ENCODE results near the gene SULT2B1. TPM values are rescaled to one million over a fixed set of nuclear protein-coding genes. Genes with fewer than 3 reads are reported as not detected.

SULT2B1 gene
- total RNA-seq, 2 donors from 2014 or later: 0.35 to 2.4 TPM

- TF ChIP-seq CTCF (conservative IDR thresholded peaks at IDR 0.05): no peak
- Histone ChIP-seq H3K9ac (ENCODE audit: extremely low read depth, low read length, poor library complexity, severe bottlenecking) (peak overlapping the region; percentile 38), H3K27me3 (ENCODE audit: control insufficient read depth, insufficient read depth, low read length, poor library complexity, severe bottlenecking) (no peaks in the 10 kb centered on the region), H3K4me1 (ENCODE audit: control insufficient read depth, insufficient read depth, low read length) (peaks cover 15% of the 10 kb centered on the region), H3K9me3 (ENCODE audit: control insufficient read depth, low read length) (no peaks in the 10 kb centered on the region), H3K27ac (ENCODE audit: low read depth, low read length) (no peak overlapping the region), H3K36me3 (ENCODE audit: control insufficient read depth, insufficient read depth, low read length) (peaks cover 10% of the 10 kb centered on the region), H3K4me3 (ENCODE audit: low read length) (no peak overlapping the region)
- Mint-ChIP-seq H3K9me3 (no peaks in the 10 kb centered on the region), H3K27ac (peak overlapping the region; percentile 91), H3K4me1 (peaks cover 27% of the 10 kb centered on the region), H3K4me3 (peak overlapping the region; percentile 24), H3K36me3 (ENCODE audit: low read depth) (peaks cover 11% of the 10 kb centered on the region), H3K27me3 (ENCODE audit: insufficient read depth) (no peaks in the 10 kb centered on the region)
- peak; percentile 81 for DNase-seq
- WGBS, 2 experiments (ENCODE audit: insufficient coverage in 1 of 2, insufficient read length in 1 of 2): 83 to 92% methylated on average over 2 to 6 of the region's 6 CpGs
Observed at GRCh38 chr19:48627201-48627864, 75.4 kb downstream of the SULT2B1 start.

- Mint-ChIP-seq H3K27me3 (ENCODE audit: insufficient read depth) (no peaks in the 10 kb centered on the region), H3K27ac (peak overlapping the region; percentile 91), H3K4me1 (peaks cover 27% of the 10 kb centered on the region), H3K9me3 (no peaks in the 10 kb centered on the region), H3K36me3 (ENCODE audit: low read depth) (peaks cover 14% of the 10 kb centered on the region), H3K4me3 (no peak overlapping the region)
- H3K9me3 ChIP-seq (ENCODE audit: control insufficient read depth, low read length): no peaks in the 10 kb centered on the region
- peak overlapping the region; percentile 38 for H3K9ac ChIP-seq (ENCODE audit: extremely low read depth, low read length, poor library complexity, severe bottlenecking)
- H3K36me3 ChIP-seq (ENCODE audit: control insufficient read depth, insufficient read depth, low read length): peaks cover 10% of the 10 kb centered on the region
- 96% methylated on average over 13 to 17 of the region's 17 CpGs for WGBS, 2 experiments (ENCODE audit: insufficient coverage in 1 of 2, insufficient read length in 1 of 2)
- no peak overlapping the region for H3K4me3 ChIP-seq (ENCODE audit: low read length)
- peaks cover 20% of the 10 kb centered on the region for H3K4me1 ChIP-seq (ENCODE audit: control insufficient read depth, insufficient read depth, low read length)
- TF ChIP-seq CTCF (conservative IDR thresholded peaks at IDR 0.05): no peak
- H3K27me3 ChIP-seq (ENCODE audit: control insufficient read depth, insufficient read depth, low read length, poor library complexity, severe bottlenecking): no peaks in the 10 kb centered on the region
- DNase-seq: no peak
- no peak overlapping the region for H3K27ac ChIP-seq (ENCODE audit: low read depth, low read length)
Observed at GRCh38 chr19:48627865-48628314, 75.9 kb downstream of the SULT2B1 start.

- peaks cover 25% of the 10 kb centered on the region for H3K4me1 Mint-ChIP-seq
- WGBS, 2 experiments (ENCODE audit: insufficient coverage in 1 of 2, insufficient read length in 1 of 2): 95 to 99% methylated on average over 22 to 34 of the region's 34 CpGs
- no peaks in the 10 kb centered on the region for H3K27me3 Mint-ChIP-seq (ENCODE audit: insufficient read depth)
- H3K27ac Mint-ChIP-seq: no peak overlapping the region
- Histone ChIP-seq H3K27ac (ENCODE audit: low read depth, low read length) (no peak overlapping the region), H3K4me1 (ENCODE audit: control insufficient read depth, insufficient read depth, low read length) (peaks cover 24% of the 10 kb centered on the region), H3K9ac (ENCODE audit: extremely low read depth, low read length, poor library complexity, severe bottlenecking) (no peak overlapping the region), H3K27me3 (ENCODE audit: control insufficient read depth, insufficient read depth, low read length, poor library complexity, severe bottlenecking) (no peaks in the 10 kb centered on the region), H3K4me3 (ENCODE audit: low read length) (no peak overlapping the region), H3K36me3 (ENCODE audit: control insufficient read depth, insufficient read depth, low read length) (peaks cover 10% of the 10 kb centered on the region), H3K9me3 (ENCODE audit: control insufficient read depth, low read length) (no peaks in the 10 kb centered on the region)
- peaks cover 14% of the 10 kb centered on the region for H3K36me3 Mint-ChIP-seq (ENCODE audit: low read depth)
- no peaks in the 10 kb centered on the region for H3K9me3 Mint-ChIP-seq
- H3K4me3 Mint-ChIP-seq: no peak overlapping the region
- no peak for DNase-seq
- no peak for TF ChIP-seq CTCF (conservative IDR thresholded peaks at IDR 0.05)
Observed at GRCh38 chr19:48628486-48629296, 76.7 kb downstream of the SULT2B1 start.
